HepG2 (cell line): Measurements from ENCODE around the gene TJP1. TPM values are rescaled to one million over a fixed set of nuclear protein-coding genes. Genes with fewer than 3 reads are reported as not detected.
A peak's percentile ranks its signal among the peaks of the same experiment; 100 is the strongest.

ENCODE experiments used
- ARNT ChIP-seq: fragments of 450-650 bp; IDR thresholded peaks from 2 replicates; pipeline ENCODE4 v1.6.1; 2017
- ARNTL ChIP-seq: sonication (generic); formaldehyde crosslinking; IDR thresholded peaks from 2 replicates; pipeline ENCODE4 v1.4.0; 2020; ENCODE audit warnings: mild to moderate bottlenecking, missing genetic modification reagents
- BRF2 ChIP-seq: sonication (generic); formaldehyde crosslinking; IDR thresholded peaks from 2 replicates; pipeline ENCODE4 v1.8.1; 2022; ENCODE audit warnings: mild to moderate bottlenecking, missing genetic modification reagents
- CCDC6 ChIP-seq: sonication (generic); formaldehyde crosslinking; IDR thresholded peaks from 2 replicates; pipeline ENCODE4 v1.8.1; 2022; ENCODE audit warnings: mild to moderate bottlenecking, missing genetic modification reagents, moderate library complexity
- CENPT ChIP-seq: sonication (generic); formaldehyde crosslinking; IDR thresholded peaks from 2 replicates; pipeline ENCODE4 v1.8.0; 2022; ENCODE audit warnings: low read depth, mild to moderate bottlenecking, moderate library complexity, missing genetic modification reagents
- FOSL2 ChIP-seq: sonication (generic); formaldehyde crosslinking; IDR thresholded peaks from 2 replicates; pipeline ENCODE4 v1.4.0; 2020; ENCODE audit warnings: missing genetic modification reagents
- FOXO4 ChIP-seq: sonication (generic); formaldehyde crosslinking; conservative IDR thresholded peaks from 2 replicates; pipeline ENCODE4 v1.8.1; 2023; ENCODE audit warnings: missing genetic modification reagents
- GTF2F1 ChIP-seq: fragments of 150-350 bp; IDR thresholded peaks from 2 replicates; pipeline ENCODE4 v1.6.1; 2014; ENCODE audit warnings: low read length
- IRF9 ChIP-seq: sonication (generic); formaldehyde crosslinking; IDR thresholded peaks from 2 replicates; pipeline ENCODE4 v1.8.0; 2022; ENCODE audit warnings: missing genetic modification reagents, mild to moderate bottlenecking, borderline replicate concordance
- JUND ChIP-seq: sonication (generic); formaldehyde crosslinking; IDR thresholded peaks from 2 replicates; pipeline ENCODE4 v1.8.0; 2022; ENCODE audit warnings: mild to moderate bottlenecking, missing genetic modification reagents
- MAFF ChIP-seq: IDR thresholded peaks from 2 replicates; pipeline ENCODE4 v1.6.1; 2011; ENCODE audit warnings: low read depth, low read length, improper control_type of control experiment
- RORA ChIP-seq: sonication (generic); formaldehyde crosslinking; IDR thresholded peaks from 2 replicates; pipeline ENCODE4 v1.5.0; 2020; ENCODE audit warnings: mild to moderate bottlenecking, missing genetic modification reagents, moderate library complexity
- SCMH1 ChIP-seq: sonication (generic); formaldehyde crosslinking; IDR thresholded peaks from 2 replicates; pipeline ENCODE4 v1.9.0; 2021; ENCODE audit warnings: missing genetic modification reagents, mild to moderate bottlenecking, borderline replicate concordance
- SKI ChIP-seq: fragments of 450-650 bp; IDR thresholded peaks from one replicate; pipeline ENCODE4 v1.6.1; 2018; ENCODE audit warnings: mild to moderate bottlenecking; ENCODE audit not compliant: partially characterized antibody
- SNRNP70 ChIP-seq: fragments of 200-400 bp; formaldehyde crosslinking; IDR thresholded peaks from 2 replicates; pipeline ENCODE4 v1.6.1; 2017; ENCODE audit warnings: mild to moderate bottlenecking, low read depth, low read length, moderate library complexity
- STAT6 ChIP-seq: sonication (generic); formaldehyde crosslinking; IDR thresholded peaks from 2 replicates; pipeline ENCODE4 v1.4.0; 2020; ENCODE audit warnings: missing genetic modification reagents, mild to moderate bottlenecking, borderline replicate concordance
- ZMAT5 ChIP-seq: sonication (generic); formaldehyde crosslinking; IDR thresholded peaks from 2 replicates; pipeline ENCODE4 v1.5.0; 2020; ENCODE audit warnings: mild to moderate bottlenecking, low read depth, missing genetic modification reagents, borderline replicate concordance
- ZNF597 ChIP-seq: sonication (generic); formaldehyde crosslinking; IDR thresholded peaks from 2 replicates; pipeline ENCODE4 v1.5.0; 2020; ENCODE audit warnings: missing genetic modification reagents
- ZNF678 ChIP-seq: sonication (generic); formaldehyde crosslinking; IDR thresholded peaks from 2 replicates; pipeline ENCODE4 v1.4.0; 2020; ENCODE audit warnings: mild to moderate bottlenecking, missing genetic modification reagents
- ZNF724P ChIP-seq: sonication (generic); formaldehyde crosslinking; IDR thresholded peaks from 2 replicates; pipeline ENCODE4 v1.8.0; 2022; ENCODE audit warnings: missing genetic modification reagents, borderline replicate concordance
- ZNF768 ChIP-seq: sonication (generic); formaldehyde crosslinking; IDR thresholded peaks from 2 replicates; pipeline ENCODE4 v1.4.0; 2020; ENCODE audit warnings: missing genetic modification reagents
- ZZZ3 ChIP-seq: sonication (generic); formaldehyde crosslinking; IDR thresholded peaks from 2 replicates; pipeline ENCODE4 v1.4.0; 2020; ENCODE audit warnings: missing genetic modification reagents, mild to moderate bottlenecking, borderline replicate concordance
- polyA plus RNA-seq, 8 experiments: library from polyadenylated mRNA; depleted of rRNA in 3 of 8; stranded (reverse) in 7 of 8; unstranded in 1 of 8; fragments of >200 nt; fragmentation: Illumina TruSeq in 4 of 8; extraction: Trizol in 4 of 8; gene quantifications; 2 replicates each; pipeline versions ENCODE4 v1.2.1 to v1.2.3, GENCODE V29; 2011 to 2016; ENCODE audit warnings: low read depth in 4 of 8, missing spikeins in 1 of 8, mixed read lengths in 1 of 8; ENCODE audit not compliant: insufficient read depth in 1 of 8
- total RNA-seq, 5 experiments: library from RNA; depleted of rRNA; stranded (reverse); fragments of >200 nt; fragmentation: Illumina TruSeq; extraction: Trizol; gene quantifications; 2 replicates each; pipeline ENCODE4 v1.2.3, GENCODE V29; 2016; ENCODE audit warnings: low read depth in 1 of 5

TJP1 gene
- total and polyA plus RNA-seq, 2 of the 13 experiments (the other 11 are each of a cell fraction or from before 2014, with no cell fraction given): 25.9 to 27.1 TPM

- TF ChIP-seq STAT6: no peak
- no peak for TF ChIP-seq CENPT (CRISPR knock-in tag)
- no peak for TF ChIP-seq GTF2F1
- TF ChIP-seq ZNF724P: no peak
- no peak for TF ChIP-seq ZNF597 (CRISPR knock-in tag)
- no peak for TF ChIP-seq RORA (CRISPR knock-in tag)
- TF ChIP-seq FOSL2 (CRISPR knock-in tag): no peak
- TF ChIP-seq SKI: no peak
- TF ChIP-seq ZZZ3 (CRISPR knock-in tag): no peak
- peak; percentile 34; the same call in 1 of the 2 replicates for TF ChIP-seq ZNF768 (CRISPR knock-in tag)
- no peak for TF ChIP-seq SCMH1 (CRISPR knock-in tag)
- TF ChIP-seq CCDC6: no peak
- TF ChIP-seq ZNF678 (CRISPR knock-in tag): no peak
- TF ChIP-seq BRF2 (CRISPR knock-in tag): no peak
- no peak for TF ChIP-seq ZMAT5 (CRISPR knock-in tag)
- no peak for TF ChIP-seq ARNT
- no peak for TF ChIP-seq IRF9 (CRISPR knock-in tag)
- 0 out of 2 replicates have a peak, but pooled peaks have one; percentile 36 for TF ChIP-seq ARNTL
- TF ChIP-seq SNRNP70: no peak
- TF ChIP-seq FOXO4 (CRISPR knock-in tag): no peak
- no peak for TF ChIP-seq MAFF
- no peak for TF ChIP-seq JUND (CRISPR knock-in tag)
Observed at GRCh38 chr15:29674661-29675533, 147.4 kb downstream of the TJP1 start (continued).
